A673 (cell line): ENCODE measurements around the gene SPINK8. TPM values are rescaled to one million over a fixed set of nuclear protein-coding genes. Genes with fewer than 3 reads are reported as not detected.

ENCODE experiments used
- BruUV-seq: library from RNA; stranded (reverse); fragments of 400-500 nt; replicated peaks from 2 replicates; lab custom pipeline; 2021; lab: Mats Ljungman, UMichigan
- CTCF ChIA-PET: fragments of 300-600 bp; sonication (Branson Sonifier 250); formaldehyde crosslinking; loops from one replicate; lab custom pipeline; 2022; ENCODE audit warnings: antibody characterized with exemption; lab: Charles Lee
- POLR2A ChIA-PET: fragments of 300-600 bp; sonication (Branson Sonifier 250); formaldehyde crosslinking; loops from one replicate; lab custom pipeline; 2022; ENCODE audit warnings: antibody characterized with exemption; ENCODE audit not compliant: low non-redundant PET; lab: Charles Lee
- DNase-seq: peaks from one replicate; pipeline ENCODE4 v3.0.0-alpha.2; 2015; ENCODE audit warnings: low spot score
- H3K27ac ChIP-seq: fragments of 200-600 bp; sonication (generic); 2 replicates; pipeline ENCODE4 v1.5.1; 2016; ENCODE audit warnings: mixed run types, low read depth, mild to moderate bottlenecking, mixed read lengths, antibody characterized with exemption, low read length; ENCODE audit not compliant: poor library complexity, severe bottlenecking
- H3K27me3 ChIP-seq: fragments of 200-600 bp; sonication (generic); replicated peaks from 2 replicates; pipeline ENCODE4 v1.6.1; 2017; ENCODE audit warnings: mixed run types, low read depth, mild to moderate bottlenecking, mixed read lengths, antibody characterized with exemption, low read length; ENCODE audit not compliant: insufficient read depth, poor library complexity
- H3K36me3 ChIP-seq: fragments of 200-600 bp; sonication (generic); 2 replicates; pipeline ENCODE4 v1.6.1; 2016; ENCODE audit warnings: mixed run types, mild to moderate bottlenecking, mixed read lengths, antibody characterized with exemption, low read length; ENCODE audit not compliant: insufficient read depth, poor library complexity, severe bottlenecking
- H3K4me1 ChIP-seq: fragments of 200-600 bp; sonication (generic); 2 replicates; pipeline ENCODE4 v1.6.1; 2017; ENCODE audit warnings: mixed run types, mild to moderate bottlenecking, mixed read lengths, antibody characterized with exemption, low read length; ENCODE audit not compliant: insufficient read depth, poor library complexity, severe bottlenecking
- H3K4me3 ChIP-seq: fragments of 200-600 bp; sonication (generic); 2 replicates; pipeline ENCODE4 v1.5.1; 2016; ENCODE audit warnings: low read depth, mixed run types, mild to moderate bottlenecking, mixed read lengths, low read length; ENCODE audit not compliant: poor library complexity, severe bottlenecking
- H3K9me3 ChIP-seq: fragments of 200-600 bp; sonication (generic); 2 replicates; pipeline ENCODE4 v1.6.1; 2016; ENCODE audit warnings: mixed run types, low read depth, mild to moderate bottlenecking, mixed read lengths, antibody characterized with exemption, low read length; ENCODE audit not compliant: poor library complexity, severe bottlenecking
- CTCF ChIP-seq: fragments of 300-800, 200-600 bp; sonication (generic); conservative IDR thresholded peaks from 2 replicates; pipeline ENCODE4 v1.5.1; 2017; ENCODE audit warnings: low read depth, mild to moderate bottlenecking, antibody characterized with exemption, low read length, moderate library complexity, mixed read lengths
- EZH2 ChIP-seq: fragments of 200-600 bp; sonication (generic); IDR thresholded peaks from 2 replicates; pipeline ENCODE4 v1.6.1; 2017; ENCODE audit warnings: borderline replicate concordance, low read depth, mild to moderate bottlenecking, mixed read lengths, antibody characterized with exemption, low read length; ENCODE audit not compliant: poor library complexity, severe bottlenecking
- intact Hi-C: fragments of 100-400 bp; cut with micrococcal nuclease; formaldehyde crosslinking; loops from one replicate; pipeline ENCODE4 v1.10.0; 2022; ENCODE audit not compliant: unreplicated experiment
- total RNA-seq: library from RNA; stranded (reverse); gene quantifications from 2 replicates; pipeline ENCODE4 v1.2.3, GENCODE V29; 2021

Gene SPINK8
- total RNA-seq, 1 experiment from 2014 or later = not detected

GRCh38 chr3:48276911-48277641 lies 56.4 kb downstream of the SPINK8 start:
- TF ChIP-seq EZH2 (no peak), CTCF (no peak)
- intact Hi-C loops = no loop called here
- H3K4me1 ChIP-seq = no peaks in the 10 kb centered on the region
- H3K36me3 ChIP-seq = no peaks in the 10 kb centered on the region
- H3K27me3 ChIP-seq = no peaks in the 10 kb centered on the region
- no peak overlapping the region for H3K4me3 ChIP-seq
- no peak for DNase-seq
- H3K9me3 ChIP-seq = no peaks in the 10 kb centered on the region
- BruUV-seq = no TSS peak
- CTCF ChIA-PET = interaction anchor here (0.6 kb wide), 1 partner anchor 28 kb away, joined by 3 read pairs; no protein-coding TSS in a partner anchor
- no peak overlapping the region for H3K27ac ChIP-seq
- POLR2A ChIA-PET = interaction anchor here (0.7 kb wide), 1 partner anchor 16 kb away, joined by 4 read pairs; no protein-coding TSS in a partner anchor

- no peak for DNase-seq
- CTCF ChIA-PET = no interaction called here
- TF ChIP-seq CTCF = no peak
- no peak for TF ChIP-seq EZH2
- no TSS peak for BruUV-seq
- Histone ChIP-seq H3K9me3 (no peaks in the 10 kb centered on the region), H3K4me3 (no peak overlapping the region), H3K27me3 (no peaks in the 10 kb centered on the region), H3K27ac (no peak overlapping the region), H3K4me1 (no peaks in the 10 kb centered on the region), H3K36me3 (no peaks in the 10 kb centered on the region)
- intact Hi-C loops = no loop called here
- POLR2A ChIA-PET = no interaction called here
These were observed 58.0 kb downstream of the SPINK8 start for GRCh38 chr3:48275287-48276027.

- CTCF ChIA-PET = no interaction called here
- no TSS peak for BruUV-seq
- TF ChIP-seq CTCF (no peak), EZH2 (no peak)
These were observed 59.0 kb downstream of the SPINK8 start for GRCh38 chr3:48274452-48274851.

More at GRCh38 chr3:48274452-48274851, 59.0 kb downstream of the SPINK8 start:
- H3K4me3 ChIP-seq = no peak overlapping the region
- H3K9me3 ChIP-seq = no peaks in the 10 kb centered on the region
- H3K4me1 ChIP-seq = no peaks in the 10 kb centered on the region
- POLR2A ChIA-PET = no interaction called here
- intact Hi-C loops = loop anchor here (5.0 kb wide), 1 partner anchor 158 kb away; the partner anchor contains the start of gene PLXNB1
- H3K27me3 ChIP-seq = no peaks in the 10 kb centered on the region
- no peaks in the 10 kb centered on the region for H3K36me3 ChIP-seq
- H3K27ac ChIP-seq = no peak overlapping the region
- DNase-seq = no peak
